Thyroid gland (tissue), 4 donors: ENCODE data around the gene DARS1.

Source experiments
- CTCF ChIP-seq, 6 experiments: fragments of 200-600 bp in 3 of 6; fragments of 450-650 bp in 3 of 6; sonication (generic) in 3 of 6; IDR thresholded peaks; one replicate each; pipeline ENCODE4 v1.5.1; 2016 to 2019; ENCODE audit warnings: antibody characterized with exemption in 6 of 6, mild to moderate bottlenecking in 2 of 6, inconsistent platforms in 1 of 6, moderate library complexity in 1 of 6
- POLR2A ChIP-seq, 2 donors: fragments of 450-650 bp; IDR thresholded peaks; one replicate each; pipeline ENCODE4 v1.6.1; 2017; ENCODE audit warnings: antibody characterized with exemption in 2 of 2, mild to moderate bottlenecking in 2 of 2, moderate library complexity in 1 of 2

DNA sequence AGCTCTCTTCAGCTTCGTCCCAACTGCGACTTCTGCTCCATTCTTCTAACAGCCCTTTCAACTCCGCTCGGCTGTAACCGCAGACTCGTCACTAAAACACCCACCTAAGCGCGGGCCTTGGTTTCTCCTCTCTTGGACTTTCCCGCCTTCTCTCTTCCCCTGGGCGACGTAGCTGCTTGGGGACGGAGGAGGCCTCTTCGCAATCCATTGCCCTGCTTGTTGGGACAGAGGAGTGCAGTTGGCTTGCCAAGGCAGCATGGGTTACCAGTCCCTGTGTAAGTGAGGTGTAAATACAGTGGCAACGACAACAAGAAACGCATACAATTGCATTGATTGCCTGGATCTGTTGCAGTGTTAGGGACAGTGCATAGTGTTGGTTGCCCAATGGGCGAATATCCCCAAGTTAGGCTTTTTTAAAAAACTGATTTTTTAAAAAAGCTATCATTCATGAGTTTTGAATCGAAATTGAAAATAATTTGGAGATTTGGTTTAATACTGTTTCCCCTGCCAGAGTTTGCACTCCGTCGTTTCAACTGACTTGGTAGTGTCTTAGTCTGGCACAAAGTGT is 484 bp upstream of the DARS1 start:
- TF ChIP-seq POLR2A (IDR thresholded peaks at IDR 0.05) = no peak
- TF ChIP-seq CTCF (IDR thresholded peaks at IDR 0.05) = no peak
